Mesothelial cell of epicardium (in vitro differentiated cells): ENCODE data around the gene PLEKHM1. TPM values are rescaled to one million over a fixed set of nuclear protein-coding genes. Genes with fewer than 3 reads are reported as not detected.

Source experiments
- DNase-seq, 2 experiments: peaks; one replicate each; pipeline ENCODE4 v3.0.0; 2021; ENCODE audit warnings: low spot score in 2 of 2; ENCODE audit not compliant: unreplicated experiment in 2 of 2
- H3K27ac Mint-ChIP-seq: 2 replicates; pipeline ENCODE4 v1.8.0; 2021; ENCODE audit warnings: mixed read lengths
- H3K27me3 Mint-ChIP-seq: 2 replicates; pipeline ENCODE4 v1.8.0; 2021; ENCODE audit warnings: low read depth, mixed read lengths
- H3K36me3 Mint-ChIP-seq: 2 replicates; pipeline ENCODE4 v1.8.0; 2021; ENCODE audit warnings: mixed read lengths
- H3K4me1 Mint-ChIP-seq: 2 replicates; pipeline ENCODE4 v1.8.0; 2021; ENCODE audit warnings: mixed read lengths
- H3K4me3 Mint-ChIP-seq: 2 replicates; pipeline ENCODE4 v1.8.0; 2021; ENCODE audit warnings: mild to moderate bottlenecking, moderate library complexity, mixed read lengths
- H3K9me3 Mint-ChIP-seq: 2 replicates; pipeline ENCODE4 v1.8.0; 2021; ENCODE audit warnings: mixed read lengths
- total RNA-seq: library from RNA; stranded (reverse); gene quantifications from 3 replicates; pipeline ENCODE4 v1.2.1, GENCODE V29; 2021
- TF ChIP-seq, protein P1 (sequence below): fragments of 200-600 bp; sonication (generic); IDR thresholded peaks from one replicate; pipeline ENCODE4 v1.5.0; 2021; ENCODE audit warnings: antibody characterized with exemption; ENCODE audit not compliant: unreplicated experiment

PLEKHM1 gene
- total RNA-seq, 1 donor from 2014 or later, result 33.2 TPM

DNA sequence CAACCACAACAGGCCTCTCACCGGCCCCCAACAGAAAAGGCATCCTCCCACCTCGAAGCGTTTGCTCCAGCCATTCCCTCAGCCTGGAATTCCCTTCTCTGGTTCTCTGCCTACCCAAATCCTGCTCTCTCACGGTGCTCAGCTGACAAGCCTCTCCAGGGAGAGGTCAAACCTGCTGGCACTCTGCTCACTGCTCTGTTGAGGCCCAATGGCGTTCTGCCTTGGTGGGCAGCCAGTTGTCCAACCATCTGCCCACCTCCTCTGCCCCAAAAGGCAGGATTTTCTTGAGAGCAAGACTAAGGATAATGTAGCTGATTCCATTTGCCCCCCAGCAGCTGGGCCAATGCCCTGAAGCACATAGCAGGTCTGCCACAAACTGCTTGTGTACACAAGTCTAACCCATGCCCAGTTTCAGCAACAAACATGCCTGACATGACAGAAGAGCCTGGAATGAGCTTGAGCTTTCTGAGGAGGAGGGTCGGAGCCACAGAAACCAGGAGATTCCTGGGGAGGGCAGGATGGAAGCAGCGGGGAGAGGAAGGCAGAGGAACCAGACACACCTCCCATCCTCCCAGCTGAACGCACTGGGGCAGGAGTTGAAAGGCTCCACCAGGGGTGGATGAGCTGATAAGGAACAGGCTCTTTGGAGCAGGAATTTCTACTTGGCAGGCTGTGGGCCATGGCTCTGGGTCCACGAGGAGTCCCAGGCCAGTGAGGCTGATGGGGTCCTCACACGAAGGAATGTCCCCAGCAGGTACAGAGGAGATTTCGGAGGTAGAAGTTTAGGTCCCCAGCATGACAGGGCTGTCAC lies 81.7 kb downstream of the PLEKHM1 start:
- Mint-ChIP-seq H3K9me3 (no peaks in the 10 kb centered on the region), H3K27me3 (no peaks in the 10 kb centered on the region), H3K4me3 (no peak overlapping the region), H3K4me1 (peaks cover 19% of the 10 kb centered on the region), H3K27ac (peak overlapping the region; percentile 82), H3K36me3 (no peaks in the 10 kb centered on the region)
- TF ChIP-seq, protein P1, sequence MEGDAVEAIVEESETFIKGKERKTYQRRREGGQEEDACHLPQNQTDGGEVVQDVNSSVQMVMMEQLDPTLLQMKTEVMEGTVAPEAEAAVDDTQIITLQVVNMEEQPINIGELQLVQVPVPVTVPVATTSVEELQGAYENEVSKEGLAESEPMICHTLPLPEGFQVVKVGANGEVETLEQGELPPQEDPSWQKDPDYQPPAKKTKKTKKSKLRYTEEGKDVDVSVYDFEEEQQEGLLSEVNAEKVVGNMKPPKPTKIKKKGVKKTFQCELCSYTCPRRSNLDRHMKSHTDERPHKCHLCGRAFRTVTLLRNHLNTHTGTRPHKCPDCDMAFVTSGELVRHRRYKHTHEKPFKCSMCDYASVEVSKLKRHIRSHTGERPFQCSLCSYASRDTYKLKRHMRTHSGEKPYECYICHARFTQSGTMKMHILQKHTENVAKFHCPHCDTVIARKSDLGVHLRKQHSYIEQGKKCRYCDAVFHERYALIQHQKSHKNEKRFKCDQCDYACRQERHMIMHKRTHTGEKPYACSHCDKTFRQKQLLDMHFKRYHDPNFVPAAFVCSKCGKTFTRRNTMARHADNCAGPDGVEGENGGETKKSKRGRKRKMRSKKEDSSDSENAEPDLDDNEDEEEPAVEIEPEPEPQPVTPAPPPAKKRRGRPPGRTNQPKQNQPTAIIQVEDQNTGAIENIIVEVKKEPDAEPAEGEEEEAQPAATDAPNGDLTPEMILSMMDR, result no peak
- DNase-seq, result no peak

GRCh38 chr17:45406107-45406506 lies 84.4 kb downstream of the PLEKHM1 start:
- no peak overlapping the region for H3K27ac Mint-ChIP-seq

DNA sequence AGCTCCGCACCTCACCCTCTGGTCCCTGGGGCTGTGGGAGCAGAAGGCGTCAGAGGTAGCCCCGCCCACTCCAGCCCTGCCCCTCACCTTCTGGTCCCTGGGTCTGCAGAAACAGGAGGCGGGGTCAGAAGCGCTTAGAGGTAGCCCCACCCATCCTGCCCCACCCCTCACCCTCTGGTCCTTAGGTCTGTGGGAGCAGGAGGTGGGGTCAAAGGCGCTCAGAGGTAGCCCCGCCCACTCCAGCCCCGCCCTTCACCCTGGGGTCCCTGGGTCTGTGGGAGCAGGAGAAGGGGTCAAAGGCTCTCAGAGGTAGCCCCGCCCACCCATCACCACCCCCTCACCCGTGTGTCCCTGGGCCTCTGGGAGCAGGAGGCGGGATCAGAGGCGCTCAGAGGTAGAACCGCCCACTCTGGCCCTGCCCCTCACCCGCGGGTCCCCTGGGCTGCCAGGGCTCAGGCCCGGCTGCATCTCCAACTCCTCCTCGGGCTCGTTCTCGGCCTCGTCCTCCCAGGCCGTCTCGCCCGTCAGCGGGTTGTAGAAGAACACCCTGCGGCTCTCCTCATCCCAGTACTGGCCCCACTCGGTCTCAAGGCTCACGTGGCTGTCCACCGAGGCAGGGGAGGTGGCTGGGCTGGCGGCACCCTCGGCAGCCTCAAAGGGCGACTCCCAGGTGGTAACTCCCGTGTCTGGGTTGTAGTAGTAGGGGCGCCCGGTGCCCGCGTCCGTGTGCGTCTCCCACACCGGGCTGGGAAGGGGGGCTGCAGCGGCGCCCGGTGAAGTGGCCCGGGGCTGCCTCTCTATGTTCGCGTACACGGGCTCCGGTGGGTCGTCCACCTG lies 85.1 kb downstream of the PLEKHM1 start:
- Mint-ChIP-seq H3K4me3 (peak overlapping the region; percentile 43), H3K27ac (no peak overlapping the region), H3K36me3 (no peaks in the 10 kb centered on the region), H3K4me1 (peaks cover 19% of the 10 kb centered on the region), H3K9me3 (no peaks in the 10 kb centered on the region), H3K27me3 (no peaks in the 10 kb centered on the region)
- TF ChIP-seq, protein P1, result no peak
- no peak for DNase-seq

More at GRCh38 chr17:45406107-45406506, 84.4 kb downstream of the PLEKHM1 start:
- no peaks in the 10 kb centered on the region for H3K27me3 Mint-ChIP-seq
- TF ChIP-seq, protein P1, result no peak
- DNase-seq, result no peak
- H3K4me1 Mint-ChIP-seq, result peaks cover 19% of the 10 kb centered on the region
- no peaks in the 10 kb centered on the region for H3K9me3 Mint-ChIP-seq
- H3K36me3 Mint-ChIP-seq, result no peaks in the 10 kb centered on the region
- peak overlapping the region; percentile 43 for H3K4me3 Mint-ChIP-seq

GRCh38 chr17:45404870-45405249 lies 85.7 kb downstream of the PLEKHM1 start:
- no peak overlapping the region for H3K27ac Mint-ChIP-seq
- DNase-seq, result no peak
- TF ChIP-seq, protein P1, result no peak
- H3K4me1 Mint-ChIP-seq, result peaks cover 19% of the 10 kb centered on the region
- no peaks in the 10 kb centered on the region for H3K27me3 Mint-ChIP-seq
- peak overlapping the region; percentile 30 for H3K4me3 Mint-ChIP-seq
- H3K9me3 Mint-ChIP-seq, result no peaks in the 10 kb centered on the region
- H3K36me3 Mint-ChIP-seq, result no peaks in the 10 kb centered on the region

DNA sequence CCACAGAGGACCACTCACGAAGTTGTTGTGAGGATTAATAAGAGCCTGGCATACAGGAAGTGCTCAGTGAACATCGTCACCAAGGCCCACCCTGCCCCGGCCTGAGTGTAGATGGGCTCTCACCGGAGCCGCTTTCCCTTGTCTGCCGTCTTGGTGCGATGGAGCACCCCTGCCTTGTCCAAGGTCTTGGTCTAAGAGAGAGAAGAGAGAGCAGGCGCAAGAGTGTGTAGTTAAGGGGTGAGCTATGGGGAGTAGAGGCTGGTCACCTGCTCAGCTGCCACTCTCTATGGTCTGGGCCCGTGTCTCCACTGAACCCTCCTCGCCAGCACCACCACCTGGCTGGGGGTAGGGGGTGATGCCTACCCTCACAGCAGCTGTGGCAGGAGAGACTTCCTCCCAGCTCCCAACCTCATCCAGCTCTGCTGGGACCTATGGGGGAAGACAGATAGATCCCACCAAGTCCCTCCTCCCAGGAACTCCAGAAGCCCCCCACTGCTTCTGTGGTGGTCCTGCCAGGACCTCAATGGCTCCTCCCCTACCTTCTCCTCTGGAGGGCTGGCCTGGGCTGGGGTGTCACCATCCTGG lies 86.5 kb downstream of the PLEKHM1 start:
- Mint-ChIP-seq H3K27me3 (no peaks in the 10 kb centered on the region), H3K27ac (no peak overlapping the region), H3K4me3 (no peak overlapping the region), H3K36me3 (no peaks in the 10 kb centered on the region), H3K4me1 (peaks cover 15% of the 10 kb centered on the region), H3K9me3 (no peaks in the 10 kb centered on the region)
- no peak for DNase-seq
- TF ChIP-seq, protein P1, result no peak
